Choroid plexus epithelial cell (primary cell): ENCODE data around the gene LOXL3.
A peak's percentile ranks its signal among the peaks of the same experiment; 100 is the strongest.

ENCODE experiments used
- DNase-seq: peaks from one replicate; pipeline ENCODE4 v3.0.0-alpha.2; 2010; ENCODE audit warnings: low read depth
- H3K4me3 ChIP-seq: 2 replicates; pipeline ENCODE4 v1.5.1; 2011; ENCODE audit warnings: low read depth, mild to moderate bottlenecking, control low read depth, low read length, moderate library complexity
- TF ChIP-seq, protein P1 (sequence below): conservative IDR thresholded peaks from 2 replicates; pipeline ENCODE4 v1.5.1; 2011; ENCODE audit warnings: low read depth, mild to moderate bottlenecking, control low read depth, inconsistent platforms, low read length, moderate library complexity

LOXL3 gene

DNA sequence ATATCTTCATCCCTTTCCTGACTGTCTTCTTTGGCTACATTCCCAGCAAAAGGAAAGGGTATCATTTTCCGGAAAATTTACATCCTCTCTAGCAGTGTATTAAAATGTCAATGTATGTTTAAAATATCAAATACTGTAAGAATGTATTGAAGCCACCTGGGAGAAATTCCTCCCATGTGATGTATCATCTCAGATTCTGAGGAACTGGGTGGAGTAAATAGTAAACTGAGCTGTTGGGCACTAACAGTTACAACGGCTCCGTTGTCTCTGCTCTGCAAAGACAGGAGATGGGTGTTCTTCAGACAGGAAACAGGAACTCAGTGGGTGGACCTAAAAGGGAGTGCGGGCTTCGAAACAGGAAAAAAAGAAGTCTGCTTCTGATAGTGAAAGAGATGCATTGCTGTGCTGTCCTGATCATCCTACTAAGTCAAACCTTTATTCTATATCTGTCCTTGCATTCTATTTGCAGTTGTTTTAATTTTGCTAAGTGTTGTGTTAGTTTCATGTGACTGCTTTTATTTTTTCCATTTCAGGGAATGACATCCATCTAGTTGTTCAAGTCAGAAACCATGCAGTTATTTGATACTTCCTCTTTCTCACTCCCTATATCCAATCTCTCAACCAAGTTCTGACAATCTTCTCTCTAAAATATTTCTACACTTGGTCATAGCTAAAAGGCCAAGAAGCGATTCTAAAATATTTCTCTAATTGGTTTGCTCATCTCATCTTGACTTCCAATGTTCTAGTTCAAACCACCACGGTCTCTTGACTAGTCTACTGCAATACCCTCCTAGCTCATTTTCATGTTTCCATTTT, 20.2 kb upstream of the LOXL3 start:
- DNase-seq: peak; percentile 78
- TF ChIP-seq, protein P1, sequence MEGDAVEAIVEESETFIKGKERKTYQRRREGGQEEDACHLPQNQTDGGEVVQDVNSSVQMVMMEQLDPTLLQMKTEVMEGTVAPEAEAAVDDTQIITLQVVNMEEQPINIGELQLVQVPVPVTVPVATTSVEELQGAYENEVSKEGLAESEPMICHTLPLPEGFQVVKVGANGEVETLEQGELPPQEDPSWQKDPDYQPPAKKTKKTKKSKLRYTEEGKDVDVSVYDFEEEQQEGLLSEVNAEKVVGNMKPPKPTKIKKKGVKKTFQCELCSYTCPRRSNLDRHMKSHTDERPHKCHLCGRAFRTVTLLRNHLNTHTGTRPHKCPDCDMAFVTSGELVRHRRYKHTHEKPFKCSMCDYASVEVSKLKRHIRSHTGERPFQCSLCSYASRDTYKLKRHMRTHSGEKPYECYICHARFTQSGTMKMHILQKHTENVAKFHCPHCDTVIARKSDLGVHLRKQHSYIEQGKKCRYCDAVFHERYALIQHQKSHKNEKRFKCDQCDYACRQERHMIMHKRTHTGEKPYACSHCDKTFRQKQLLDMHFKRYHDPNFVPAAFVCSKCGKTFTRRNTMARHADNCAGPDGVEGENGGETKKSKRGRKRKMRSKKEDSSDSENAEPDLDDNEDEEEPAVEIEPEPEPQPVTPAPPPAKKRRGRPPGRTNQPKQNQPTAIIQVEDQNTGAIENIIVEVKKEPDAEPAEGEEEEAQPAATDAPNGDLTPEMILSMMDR: no peak
- H3K4me3 ChIP-seq: peak overlapping the region; percentile 24

DNA sequence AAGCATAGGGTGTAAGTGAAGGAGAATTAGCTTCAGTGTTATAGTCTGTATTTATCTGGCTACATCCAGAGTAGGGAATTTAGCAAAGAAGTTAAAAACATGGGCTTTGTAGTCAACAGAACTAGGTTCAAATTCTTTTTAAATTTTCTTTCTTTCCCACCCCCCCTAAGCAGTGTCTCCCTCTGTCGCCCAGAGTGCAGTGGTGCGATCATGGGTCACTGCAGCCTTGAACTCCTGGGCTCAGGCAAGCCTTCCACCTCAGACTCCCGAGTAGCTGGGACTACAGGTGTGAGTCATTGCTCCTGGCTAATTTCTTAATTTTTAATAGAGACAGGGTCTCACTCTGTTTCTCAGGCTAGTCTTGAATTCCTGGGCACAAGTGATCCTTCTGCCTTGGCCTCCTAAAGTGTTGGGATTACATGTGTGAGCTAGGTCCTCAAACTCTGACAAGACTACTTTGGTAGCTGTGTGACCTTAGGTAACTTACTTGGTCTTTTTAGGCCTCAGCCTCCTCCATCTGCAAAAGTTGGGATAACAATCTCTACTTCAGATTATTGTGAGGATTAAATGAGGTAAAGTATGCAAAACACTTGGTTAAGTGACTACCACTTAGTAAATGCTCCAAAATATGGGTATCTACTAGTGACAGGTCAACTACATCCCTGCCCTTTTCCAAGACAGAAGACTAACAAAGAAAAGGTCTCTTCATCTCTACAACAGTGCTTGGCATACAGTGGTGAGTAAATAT, 18.6 kb upstream of the LOXL3 start:
- TF ChIP-seq, protein P1: peak; percentile 15

DNA sequence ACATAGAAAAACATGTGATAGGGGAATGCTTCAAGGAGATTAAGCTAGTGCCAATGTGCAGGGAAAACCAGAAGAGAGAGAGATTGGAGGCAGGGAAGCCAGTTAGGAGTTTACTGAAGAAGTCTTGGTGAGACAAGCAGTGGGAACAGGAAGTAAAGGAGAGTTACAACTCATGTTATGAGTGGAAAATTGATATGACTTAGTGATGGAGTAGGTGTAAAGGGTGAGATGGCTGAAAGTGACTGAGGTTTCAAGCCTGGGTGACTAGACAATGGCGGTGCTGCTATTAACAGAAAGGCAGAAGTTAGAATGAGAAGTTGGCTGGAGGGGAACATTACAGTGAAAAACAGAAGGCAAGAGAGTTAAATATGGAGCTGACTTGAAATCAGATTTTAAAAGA, 17.3 kb upstream of the LOXL3 start:
- no peak overlapping the region for H3K4me3 ChIP-seq
- DNase-seq: no peak
- TF ChIP-seq, protein P1: no peak

More for the DNA sequence above, 18.6 kb upstream of the LOXL3 start:
- H3K4me3 ChIP-seq: no peak overlapping the region
- no peak for DNase-seq

DNA sequence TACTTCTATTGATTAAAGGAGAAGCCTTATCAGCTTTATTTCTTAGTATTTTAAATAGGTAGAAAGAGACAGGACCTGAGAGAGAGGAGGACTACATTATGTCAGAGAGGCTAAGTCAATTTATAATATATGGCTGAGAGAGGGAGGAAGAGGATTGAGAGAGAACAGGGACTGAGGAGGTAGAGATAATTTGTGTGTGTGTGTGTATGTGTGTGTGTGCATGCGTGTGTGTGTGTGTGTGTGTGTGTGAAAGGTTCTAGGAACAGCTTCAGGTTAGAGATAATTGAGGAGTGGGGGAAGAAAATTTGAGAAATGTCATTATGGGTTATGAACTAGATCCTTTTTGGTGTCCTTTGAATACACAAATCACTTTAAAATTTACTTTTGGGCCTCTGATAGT, 15.9 kb upstream of the LOXL3 start:
- TF ChIP-seq, protein P1: no peak
- DNase-seq: no peak
- H3K4me3 ChIP-seq: no peak overlapping the region

DNA sequence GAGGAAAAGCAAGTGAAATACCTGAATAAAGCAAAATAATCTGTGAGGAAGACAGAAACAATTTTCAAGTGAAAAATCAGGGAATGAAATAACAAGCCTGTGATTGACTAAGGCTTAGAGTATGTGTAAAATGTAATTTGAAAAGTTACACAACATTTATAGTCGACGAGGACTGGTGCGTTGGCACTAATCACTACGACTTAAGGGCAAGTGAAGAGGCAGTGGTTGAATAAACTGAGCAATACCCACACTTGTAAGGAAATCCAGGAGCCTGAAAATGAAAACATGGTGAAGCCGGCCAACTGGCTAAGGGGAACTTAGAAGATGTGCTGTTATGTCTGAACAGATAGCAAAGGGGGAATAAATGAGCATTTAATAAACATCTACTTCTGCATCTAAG, 14.1 kb upstream of the LOXL3 start:
- peak; percentile 75 for DNase-seq
- no peak overlapping the region for H3K4me3 ChIP-seq
- TF ChIP-seq, protein P1: no peak

DNA sequence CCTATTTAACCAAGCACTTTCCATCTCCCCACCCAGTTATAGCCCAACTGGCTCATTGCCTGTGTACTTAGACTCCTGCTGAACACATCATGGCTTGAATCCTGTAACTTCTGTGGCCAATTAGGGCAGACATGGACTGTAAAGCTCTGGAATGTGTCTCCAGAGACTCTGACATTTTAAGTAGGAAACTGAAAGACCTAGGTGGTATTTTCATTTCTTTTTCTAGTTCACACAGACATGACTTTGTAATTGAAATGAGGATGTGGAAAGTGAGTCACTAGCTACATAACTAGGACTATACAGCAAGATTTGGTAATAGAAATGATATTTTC, 13.0 kb upstream of the LOXL3 start:
- peak; percentile 85 for DNase-seq
- no peak overlapping the region for H3K4me3 ChIP-seq
- TF ChIP-seq, protein P1: no peak
